Measurements from ENCODE around the gene CLHC1. TPM values are rescaled to one million over a fixed set of nuclear protein-coding genes. Genes with fewer than 3 reads are reported as not detected.

The CLHC1 gene
- total and polyA plus RNA-seq, 2 donors (not counting 3 experiments of a cell fraction or from before 2014, with no cell fraction given): 2.4 to 12.3 TPM

GRCh38 chr2:55151733-55152433 is 80.2 kb downstream of the CLHC1 start:
- Histone ChIP-seq H3K9me1 (replicated peaks; ENCODE audit: control insufficient read depth, extremely low read depth, insufficient read depth, low read length) (no peaks in the 10 kb centered on the region), H3K4me1 (ENCODE audit: control insufficient read depth, extremely low read depth, insufficient read depth, low read length) (peaks cover 20% of the 10 kb centered on the region), H3K9me3 (replicated peaks; ENCODE audit: control insufficient read depth, insufficient read depth, low read length) (no peaks in the 10 kb centered on the region), H3K79me2 (ENCODE audit: control insufficient read depth, insufficient read depth, low read length) (no peaks in the 10 kb centered on the region), H3K27ac (ENCODE audit: insufficient read depth, low read depth, low read length) (no peak overlapping the region), H3K4me3 (replicated peaks in 1 of 3; ENCODE audit: insufficient read depth in 1 of 3, low read depth in 1 of 3, low read length in 3 of 3) (no peak overlapping the region), H4K20me1 (replicated peaks; ENCODE audit: control insufficient read depth, extremely low read depth, insufficient read depth, low read length) (no peaks in the 10 kb centered on the region), H3K9ac (replicated peaks; ENCODE audit: extremely low read depth, insufficient read depth, low read length) (no peak overlapping the region), H2AFZ (ENCODE audit: low read depth, low read length) (no peak overlapping the region), H3K36me3 (ENCODE audit: control insufficient read depth in 2 of 2, extremely low read depth in 1 of 2, insufficient read depth in 2 of 2, low read length in 2 of 2) (no peaks in the 10 kb centered on the region), H3K4me2 (ENCODE audit: insufficient read depth, low read length) (no peak overlapping the region), H3K27me3 (ENCODE audit: control insufficient read depth in 2 of 2, insufficient read depth in 2 of 2, low read length in 2 of 2) (no peaks in the 10 kb centered on the region)
- dilution Hi-C loops (cut with MboI; ENCODE audit: extremely low pct_ligation_motif_present, low sequenced_read_pairs): no loop called here
- intact Hi-C loops (cut with micrococcal nuclease): no loop called here
- ChIA-PET POLR2A (no interaction called here), CTCF (interaction anchor here (0.8 to 1.6 kb wide), 4 partner anchors 10 to 81 kb away, joined by 3 to 4 read pairs (median 4); no protein-coding TSS in a partner anchor)
- DNase-seq (ENCODE audit: low read depth, low spot score): peak; percentile 59
- BruUV-seq (replicated peaks): no TSS peak
- FAIRE-seq: peak; percentile 38
- TF ChIP-seq POLR2AphosphoS5 (IDR thresholded peaks at IDR 0.05; ENCODE audit: insufficient read depth, low read depth, low read length) (no peak), POLR2A (IDR thresholded peaks at IDR 0.05; ENCODE audit: low read depth, low read length) (no peak), JUN (IDR thresholded peaks at IDR 0.05; ENCODE audit: borderline replicate concordance, insufficient read depth, insufficient read length, low read depth) (no peak), FOS (IDR thresholded peaks at IDR 0.05; ENCODE audit: borderline replicate concordance, insufficient read depth, low read length) (no peak), MYC (IDR thresholded peaks at IDR 0.05; ENCODE audit: low read depth, low read length) (no peak), EZH2 (IDR thresholded peaks at IDR 0.05; ENCODE audit: borderline replicate concordance, low read depth, low read length, severe bottlenecking) (no peak), GATA2 (IDR thresholded peaks at IDR 0.05; ENCODE audit: insufficient read depth, insufficient read length, low read depth, low read length) (no peak)
- TF ChIP-seq, protein P1, sequence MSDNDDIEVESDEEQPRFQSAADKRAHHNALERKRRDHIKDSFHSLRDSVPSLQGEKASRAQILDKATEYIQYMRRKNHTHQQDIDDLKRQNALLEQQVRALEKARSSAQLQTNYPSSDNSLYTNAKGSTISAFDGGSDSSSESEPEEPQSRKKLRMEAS (IDR thresholded peaks at IDR 0.05; ENCODE audit: insufficient read depth, insufficient read length): no peak
- TF ChIP-seq, protein P2, sequence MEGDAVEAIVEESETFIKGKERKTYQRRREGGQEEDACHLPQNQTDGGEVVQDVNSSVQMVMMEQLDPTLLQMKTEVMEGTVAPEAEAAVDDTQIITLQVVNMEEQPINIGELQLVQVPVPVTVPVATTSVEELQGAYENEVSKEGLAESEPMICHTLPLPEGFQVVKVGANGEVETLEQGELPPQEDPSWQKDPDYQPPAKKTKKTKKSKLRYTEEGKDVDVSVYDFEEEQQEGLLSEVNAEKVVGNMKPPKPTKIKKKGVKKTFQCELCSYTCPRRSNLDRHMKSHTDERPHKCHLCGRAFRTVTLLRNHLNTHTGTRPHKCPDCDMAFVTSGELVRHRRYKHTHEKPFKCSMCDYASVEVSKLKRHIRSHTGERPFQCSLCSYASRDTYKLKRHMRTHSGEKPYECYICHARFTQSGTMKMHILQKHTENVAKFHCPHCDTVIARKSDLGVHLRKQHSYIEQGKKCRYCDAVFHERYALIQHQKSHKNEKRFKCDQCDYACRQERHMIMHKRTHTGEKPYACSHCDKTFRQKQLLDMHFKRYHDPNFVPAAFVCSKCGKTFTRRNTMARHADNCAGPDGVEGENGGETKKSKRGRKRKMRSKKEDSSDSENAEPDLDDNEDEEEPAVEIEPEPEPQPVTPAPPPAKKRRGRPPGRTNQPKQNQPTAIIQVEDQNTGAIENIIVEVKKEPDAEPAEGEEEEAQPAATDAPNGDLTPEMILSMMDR (IDR thresholded peaks at IDR 0.05; ENCODE audit: extremely low read depth in 1 of 2, insufficient read depth in 1 of 2, low read depth in 1 of 2, low read length in 2 of 2): no peak

Data from endothelial cell of umbilical vein (primary cell).